TTC549 (cell line): ENCODE measurements around the gene SEMA7A.
"Not testable (repeated sequence)": the region's sequence is repeated elsewhere in the genome, so short reads cannot be mapped to it uniquely, and the experiment has no call there.

Experiments used
- FAIRE-seq: peaks from 2 replicates; lab custom pipeline; 2012; peaks lifted over from hg19 to GRCh38; lab: Jason Lieb, UNC

The SEMA7A gene

GRCh38 chr15:74399511-74400312 lies 34.0 kb downstream of the SEMA7A start:
- no peak for FAIRE-seq

GRCh38 chr15:74399100-74399499 lies 34.7 kb downstream of the SEMA7A start:
- no peak for FAIRE-seq

GRCh38 chr15:74398183-74398582 lies 35.6 kb downstream of the SEMA7A start:
- FAIRE-seq, result no peak

GRCh38 chr15:74397239-74398068 lies 36.3 kb downstream of the SEMA7A start:
- FAIRE-seq, result no peak

GRCh38 chr15:74396445-74397238 lies 37.1 kb downstream of the SEMA7A start:
- no peak for FAIRE-seq

GRCh38 chr15:74396146-74396438 lies 37.7 kb downstream of the SEMA7A start:
- FAIRE-seq, result no peak

- no peak for FAIRE-seq
These were observed 38.2 kb downstream of the SEMA7A start for GRCh38 chr15:74395319-74396145.

- no peak for FAIRE-seq
These were observed 39.5 kb downstream of the SEMA7A start for GRCh38 chr15:74394090-74394846.

GRCh38 chr15:74393423-74393822 lies 40.3 kb downstream of the SEMA7A start:
- FAIRE-seq, result no peak

- no peak for FAIRE-seq
These were observed 40.9 kb downstream of the SEMA7A start for GRCh38 chr15:74392902-74393301.

GRCh38 chr15:74392451-74392830 lies 41.3 kb downstream of the SEMA7A start:
- FAIRE-seq, result no peak

GRCh38 chr15:74391582-74392450 lies 41.9 kb downstream of the SEMA7A start:
- FAIRE-seq, result no peak

- no peak for FAIRE-seq
These were observed 43.0 kb downstream of the SEMA7A start for GRCh38 chr15:74390647-74391288.

GRCh38 chr15:74390049-74390646 lies 43.6 kb downstream of the SEMA7A start:
- FAIRE-seq, result not testable (repeated sequence)

- FAIRE-seq, result no peak
These were observed 44.3 kb downstream of the SEMA7A start for GRCh38 chr15:74389241-74390048.

- FAIRE-seq, result no peak
These were observed 45.3 kb downstream of the SEMA7A start for GRCh38 chr15:74388363-74388951.

- FAIRE-seq, result no peak
These were observed 46.0 kb downstream of the SEMA7A start for GRCh38 chr15:74387621-74388362.
